GM21381 (cell line): Measurements from ENCODE around the gene UPP1.

ENCODE experiments used
- ATAC-seq: cut with Tn5 transposase; IDR thresholded peaks from one replicate; pipeline ENCODE4 v1.9.1; 2021; ENCODE audit warnings: mild to moderate bottlenecking, moderate library complexity; ENCODE audit not compliant: unreplicated experiment

The UPP1 gene

GRCh38 chr7:48150086-48150485 lies 61.0 kb downstream of the UPP1 start:
- ATAC-seq: no peak

- ATAC-seq: no peak
These were observed 65.8 kb downstream of the UPP1 start for GRCh38 chr7:48154792-48155413.
